A204.1 (cell line): ENCODE measurements around the gene KIF12.

Experiments
- FAIRE-seq: peaks from 2 replicates; lab custom pipeline; 2012; peaks lifted over from hg19 to GRCh38; lab: Jason Lieb, UNC

KIF12 gene

DNA sequence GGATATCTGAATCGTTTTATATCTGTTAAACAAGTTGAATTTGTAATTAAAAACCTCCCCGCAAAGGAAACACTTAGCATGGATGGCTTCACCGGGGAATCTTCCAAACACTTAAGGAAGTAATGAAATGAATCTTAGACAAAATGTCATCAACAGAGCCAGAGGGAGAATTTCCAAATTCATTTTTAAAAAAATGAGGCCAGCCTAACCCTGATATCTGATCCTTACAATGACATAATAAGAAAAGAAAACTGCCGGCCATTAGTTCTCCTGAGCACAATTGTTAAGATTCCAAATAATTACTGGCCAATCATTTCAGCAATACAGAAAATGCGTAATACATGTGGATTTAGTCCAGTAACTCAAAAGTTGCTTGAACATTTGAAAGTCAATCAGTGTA lies 6.1 kb upstream of the KIF12 start:
- no peak for FAIRE-seq

DNA sequence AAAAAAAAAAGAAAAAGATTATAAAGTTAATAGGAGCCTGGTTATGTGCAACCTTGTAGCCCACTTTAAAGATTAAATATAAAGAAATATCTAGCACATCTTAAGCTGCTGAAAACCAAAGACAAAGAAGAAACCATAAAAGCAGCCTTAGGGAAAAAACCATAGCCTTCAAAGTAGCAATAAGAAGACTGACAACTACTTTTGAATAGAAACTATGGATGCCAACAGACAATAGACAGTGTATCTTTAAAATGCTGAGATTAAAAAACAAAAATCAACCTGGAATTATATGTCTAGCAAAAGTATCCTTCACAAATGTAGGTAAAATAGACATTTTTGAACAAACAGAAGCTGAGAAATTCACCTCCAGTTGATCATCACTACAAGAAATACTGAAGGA lies 3.4 kb upstream of the KIF12 start:
- no peak for FAIRE-seq

DNA sequence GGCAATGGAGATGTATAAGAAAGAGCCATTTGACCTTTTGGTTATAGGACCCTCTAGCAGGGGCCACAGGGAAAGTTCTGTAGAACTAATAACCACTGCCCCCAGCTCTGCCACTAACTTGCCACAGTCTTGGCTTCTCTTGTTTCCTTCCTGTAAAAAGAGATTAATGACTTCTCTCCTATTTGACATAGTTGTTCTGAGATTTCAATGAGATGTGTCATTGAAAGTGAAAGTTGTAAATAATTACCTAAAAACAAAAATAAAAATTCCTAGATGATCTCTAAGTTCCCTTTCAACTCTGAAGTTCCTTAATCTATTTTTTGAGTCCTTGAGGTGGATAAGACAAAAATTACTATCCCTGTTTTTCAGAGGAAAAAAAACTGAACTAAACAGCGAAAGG lies 1.4 kb upstream of the KIF12 start:
- no peak for FAIRE-seq

DNA sequence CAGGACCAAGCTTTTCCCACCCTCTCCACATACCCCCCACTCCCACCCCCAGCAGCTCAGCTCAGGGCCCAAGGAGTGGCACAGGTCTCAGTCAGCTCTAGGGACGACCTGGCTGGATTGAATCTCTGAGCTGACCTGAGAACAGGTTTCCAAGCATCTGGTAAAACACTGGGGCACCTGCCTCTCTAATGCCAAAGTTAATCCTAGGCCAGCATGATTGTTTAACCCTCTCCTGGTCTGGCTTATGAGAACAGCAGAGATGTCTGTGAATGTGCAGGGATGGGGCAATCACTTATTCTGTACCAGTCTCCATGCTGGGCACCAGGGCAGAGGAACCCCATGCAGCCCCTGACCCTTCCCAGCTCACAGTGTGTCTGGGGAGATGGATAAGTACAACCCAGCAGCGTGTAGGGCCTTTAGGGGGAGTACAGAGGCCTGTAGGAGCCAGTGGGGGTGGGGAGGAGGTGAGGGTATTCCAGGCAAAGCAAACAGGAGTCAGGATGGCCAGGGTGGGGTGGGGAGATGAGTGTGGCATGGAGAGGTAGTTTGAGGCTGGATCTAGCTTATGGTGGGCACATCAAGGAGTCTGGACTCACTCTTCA lies 678 bp upstream of the KIF12 start:
- FAIRE-seq = no peak

DNA sequence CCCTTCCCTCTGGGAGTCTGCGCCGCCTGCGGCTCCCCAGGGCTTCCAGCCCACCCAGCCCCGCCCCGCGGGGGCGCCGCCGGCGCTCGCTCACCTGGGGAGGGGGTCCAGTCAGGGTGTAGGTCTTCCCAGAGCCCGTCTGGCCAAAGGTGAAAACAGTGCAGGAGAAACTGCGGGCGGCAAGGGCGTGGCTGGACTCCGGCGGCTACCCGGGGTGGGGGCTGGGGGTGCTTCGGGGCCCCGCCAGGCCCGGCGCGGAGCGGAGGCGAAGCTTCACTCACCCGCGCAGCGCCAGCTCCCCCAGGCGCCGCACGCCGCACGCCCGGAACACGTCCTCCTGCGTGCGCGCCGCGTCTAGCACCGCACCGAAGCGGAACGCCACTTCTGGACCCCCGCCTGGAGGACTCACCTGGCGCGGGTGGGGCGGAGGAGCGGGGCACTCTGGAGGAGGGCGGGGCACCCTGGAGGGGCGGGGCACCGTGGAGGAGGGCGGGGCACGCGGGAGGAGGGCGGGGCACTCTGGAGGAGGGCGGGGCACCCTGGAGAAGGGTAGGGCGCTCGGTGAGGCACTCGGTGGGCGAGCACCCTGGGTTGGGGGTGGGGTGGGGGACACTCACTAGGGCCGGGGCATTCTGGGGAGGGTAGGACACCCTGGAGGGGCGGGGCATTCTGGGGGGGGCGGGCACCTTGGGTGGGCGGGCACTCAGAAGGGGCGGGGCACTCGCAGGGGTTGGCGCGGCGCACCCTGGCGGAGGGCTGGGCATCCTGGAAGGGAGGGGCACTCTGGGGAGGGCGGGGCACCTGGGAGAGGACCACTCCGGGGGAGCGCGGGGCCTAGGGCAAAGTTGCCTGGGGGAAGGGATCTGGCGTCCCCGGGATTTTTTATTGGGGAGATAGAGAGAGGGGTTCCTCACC lies 814 bp downstream of the KIF12 start:
- no peak for FAIRE-seq

DNA sequence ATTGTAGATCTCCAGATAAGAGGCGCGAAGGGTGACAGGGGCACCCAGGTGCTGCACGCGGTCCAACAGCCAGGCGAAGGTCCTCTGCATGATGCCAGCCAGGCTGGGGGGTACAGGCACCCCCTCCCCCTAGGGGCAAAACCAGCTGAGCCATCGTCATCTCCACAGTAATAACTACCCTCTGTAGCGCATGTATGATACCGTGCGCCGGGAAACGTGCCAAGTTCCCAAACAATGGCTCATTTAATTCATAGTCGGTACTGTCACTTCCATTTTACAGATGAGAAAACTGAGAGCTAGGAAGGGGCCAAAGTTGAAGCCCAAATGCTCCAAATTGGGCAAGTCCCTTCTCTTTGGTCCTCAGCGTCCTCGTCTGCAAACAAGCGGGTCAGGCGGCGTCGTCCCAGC lies 1.5 kb downstream of the KIF12 start:
- no peak for FAIRE-seq

DNA sequence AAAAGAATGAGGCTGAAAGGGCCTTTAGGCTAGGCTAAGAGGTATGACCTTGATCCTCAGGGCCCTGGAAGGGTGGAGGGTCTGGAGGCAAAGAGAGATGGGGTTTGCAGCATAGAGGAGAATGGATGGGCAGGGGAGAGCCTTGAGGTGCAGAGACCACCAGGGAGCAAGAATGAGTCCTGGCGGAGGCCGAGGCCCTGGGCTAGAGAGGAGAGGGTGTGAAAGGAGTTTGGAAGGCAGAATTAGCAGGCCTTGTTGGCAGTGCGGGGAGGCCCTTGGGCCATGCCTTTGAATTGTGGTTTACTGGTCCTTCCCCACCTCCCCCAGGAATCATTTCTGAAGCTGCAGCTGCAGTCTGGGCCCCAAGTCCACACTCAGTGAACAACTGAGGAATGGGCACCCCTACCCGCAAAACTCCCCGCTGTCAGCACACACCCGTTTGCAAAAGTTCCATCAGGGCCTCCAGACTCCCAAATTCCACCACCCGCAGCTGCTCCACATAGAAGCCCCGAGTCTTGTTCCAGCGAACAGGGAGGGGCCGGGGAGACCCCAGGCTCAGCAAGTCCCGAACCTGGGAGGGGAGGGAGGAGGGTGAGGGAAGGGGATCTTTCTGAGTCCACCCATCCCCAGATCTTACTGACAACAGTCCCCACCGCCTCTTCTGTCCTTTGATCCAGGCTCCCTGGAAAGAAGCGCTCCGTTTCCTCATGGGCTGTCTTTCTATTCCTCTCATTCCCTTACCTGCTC lies 2.1 kb downstream of the KIF12 start:
- FAIRE-seq = no peak

DNA sequence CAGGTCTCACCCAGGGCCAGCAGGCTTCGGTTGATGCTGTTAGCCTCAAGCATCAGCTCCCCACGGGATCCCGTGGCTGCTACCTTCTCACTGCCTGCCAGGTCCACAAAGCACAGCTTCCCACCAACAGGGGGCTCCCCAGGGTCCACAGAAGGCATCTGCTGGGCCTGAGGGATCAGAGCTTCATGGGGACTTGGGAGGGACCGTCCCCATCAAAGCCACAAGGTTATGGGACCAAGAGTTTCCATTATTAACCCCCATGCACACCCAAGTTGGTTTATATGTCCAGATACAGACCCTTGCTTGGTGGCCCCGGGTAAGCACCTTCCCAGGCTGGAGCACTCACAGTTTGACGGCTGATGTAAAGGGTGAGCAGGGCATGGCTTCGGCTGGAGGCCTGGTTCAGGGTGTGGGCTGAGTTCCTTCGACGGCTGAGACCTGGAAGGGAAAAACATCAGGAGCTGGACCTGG lies 3.0 kb downstream of the KIF12 start:
- no peak for FAIRE-seq

DNA sequence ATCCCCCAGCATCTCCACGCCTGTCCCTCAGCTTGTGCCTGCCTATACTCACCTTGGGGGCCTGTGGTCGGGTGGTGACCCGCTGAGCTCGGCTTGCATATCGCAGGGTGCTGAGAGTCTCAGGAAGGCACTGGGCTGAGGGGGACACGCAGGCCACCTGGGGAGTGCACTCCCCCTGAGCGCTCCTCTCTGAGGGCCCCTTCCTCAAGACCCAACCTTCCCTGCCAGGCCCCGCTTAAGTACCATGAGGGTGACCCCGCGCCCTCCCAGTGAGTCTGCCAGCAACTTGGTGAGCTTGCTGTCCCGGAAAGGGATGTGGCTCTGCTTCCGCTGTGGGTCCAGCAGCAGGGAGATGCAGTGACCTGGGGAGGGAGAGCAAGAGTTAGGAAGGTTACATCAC lies 4.1 kb downstream of the KIF12 start:
- FAIRE-seq = no peak

DNA sequence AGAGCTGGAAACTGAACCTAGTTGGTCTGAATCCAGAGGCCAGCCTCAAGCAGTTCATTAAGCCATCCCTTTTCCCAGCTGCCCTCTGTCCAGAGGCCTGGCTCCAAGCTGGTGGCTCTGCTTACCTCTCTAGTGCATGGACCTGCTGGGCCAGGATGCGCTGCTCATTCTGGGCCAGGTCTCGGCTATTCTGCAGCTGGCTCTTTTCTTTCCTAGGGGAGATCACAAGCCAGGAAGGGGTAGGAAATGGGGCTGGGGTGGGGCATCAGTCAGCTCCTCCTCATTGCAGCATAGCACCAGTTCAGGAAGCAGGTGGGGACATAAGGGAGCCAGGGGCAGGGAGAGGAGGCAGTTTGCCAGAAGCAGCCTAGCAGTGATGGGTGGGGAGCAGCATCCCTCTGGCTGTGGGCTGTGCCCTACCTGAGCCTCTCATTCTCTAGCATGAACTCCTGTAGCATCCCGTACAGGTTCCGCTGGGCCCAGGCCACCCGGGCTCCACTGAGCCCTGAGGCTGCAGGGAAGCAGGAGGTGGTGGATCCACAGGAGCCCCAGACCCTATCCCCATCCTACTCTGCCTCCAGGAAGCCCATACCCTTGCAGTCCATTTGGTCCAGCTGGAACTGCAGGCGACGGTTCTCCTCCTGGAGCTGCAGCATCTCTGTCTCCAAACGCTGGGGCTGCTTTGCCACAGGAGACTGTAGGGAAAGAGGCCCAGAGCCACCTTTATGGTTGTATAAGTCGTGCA lies 5.2 kb downstream of the KIF12 start:
- no peak for FAIRE-seq

DNA sequence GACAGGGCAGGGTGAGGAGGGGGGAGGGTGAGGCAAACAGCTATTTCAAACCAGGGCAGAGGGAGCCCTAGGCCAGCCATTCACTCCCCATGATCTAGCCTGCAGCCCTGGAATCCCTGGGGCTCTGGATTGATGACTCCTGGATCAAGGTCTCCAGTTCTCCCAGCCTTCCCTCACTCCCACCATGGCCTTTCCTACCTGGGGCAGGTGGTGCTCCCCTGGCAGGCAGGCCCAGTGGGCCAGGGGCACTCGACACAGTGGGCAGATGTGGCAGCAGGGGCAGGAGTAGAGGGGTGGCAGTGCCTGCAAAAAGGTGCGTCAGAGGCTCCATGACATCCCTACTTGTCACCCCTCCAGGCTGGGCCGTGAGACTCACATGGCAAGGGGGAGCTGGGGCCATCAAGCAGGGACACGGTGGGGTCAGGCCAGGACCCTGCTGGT lies 6.0 kb downstream of the KIF12 start:
- FAIRE-seq = no peak

DNA sequence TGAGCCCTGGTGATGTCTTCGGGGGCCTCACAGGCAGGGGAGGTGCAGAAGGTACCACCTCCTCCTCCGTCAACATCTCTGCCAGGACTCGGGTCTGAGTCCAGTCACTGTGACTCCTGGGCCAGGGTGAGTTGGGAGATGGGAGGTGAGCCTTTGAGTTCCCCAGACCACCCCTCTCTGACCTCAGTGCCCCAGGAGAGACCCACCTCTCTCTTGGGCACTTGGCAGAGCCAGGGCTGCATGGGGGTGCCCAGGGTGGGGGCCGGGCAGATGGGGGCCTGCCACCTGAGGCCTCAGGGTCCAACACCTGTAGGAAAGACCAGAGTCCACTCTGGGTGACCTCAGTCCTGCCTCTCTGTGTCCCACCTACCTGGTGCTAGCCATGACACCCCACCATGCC lies 6.8 kb downstream of the KIF12 start:
- no peak for FAIRE-seq

DNA sequence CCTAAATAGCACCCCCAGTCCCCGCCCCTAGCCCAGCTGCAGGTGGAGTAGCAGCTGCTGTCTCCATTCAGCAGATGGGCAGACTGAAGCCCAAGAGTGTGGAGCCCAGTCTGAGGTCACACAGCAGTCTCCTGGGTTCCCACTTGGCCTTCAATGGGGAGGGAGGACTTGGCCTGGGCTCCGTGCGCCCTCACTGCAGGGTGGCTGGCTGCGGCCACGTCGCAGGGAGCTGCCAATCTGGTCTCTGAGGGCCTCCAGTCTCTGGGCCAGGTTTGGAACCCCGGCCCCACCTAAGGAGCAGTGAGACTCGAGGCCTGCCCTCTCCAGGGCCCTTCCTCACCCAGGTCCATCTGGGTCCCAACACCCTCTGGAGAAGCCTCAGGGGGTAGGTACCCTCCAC lies 7.4 kb downstream of the KIF12 start:
- FAIRE-seq = no peak

DNA sequence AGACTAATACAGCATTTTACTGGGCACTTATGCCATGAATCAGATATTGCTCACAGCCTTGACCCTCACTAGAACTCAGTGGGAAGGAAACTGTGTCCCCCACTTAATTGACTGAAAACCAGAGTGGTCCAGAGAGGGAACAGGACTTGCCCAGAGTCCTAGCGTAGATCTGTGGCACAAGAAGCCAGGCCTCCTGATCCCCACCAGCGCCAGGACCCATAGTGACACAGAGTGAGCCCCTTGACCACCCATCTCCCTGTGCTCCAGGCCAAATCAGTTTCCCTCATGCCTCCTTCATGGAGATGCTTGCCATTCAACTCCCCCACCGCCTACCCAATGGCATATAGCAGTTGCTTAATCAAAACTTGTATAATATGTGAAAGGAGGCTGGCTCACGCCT lies 8.3 kb downstream of the KIF12 start:
- no peak for FAIRE-seq

DNA sequence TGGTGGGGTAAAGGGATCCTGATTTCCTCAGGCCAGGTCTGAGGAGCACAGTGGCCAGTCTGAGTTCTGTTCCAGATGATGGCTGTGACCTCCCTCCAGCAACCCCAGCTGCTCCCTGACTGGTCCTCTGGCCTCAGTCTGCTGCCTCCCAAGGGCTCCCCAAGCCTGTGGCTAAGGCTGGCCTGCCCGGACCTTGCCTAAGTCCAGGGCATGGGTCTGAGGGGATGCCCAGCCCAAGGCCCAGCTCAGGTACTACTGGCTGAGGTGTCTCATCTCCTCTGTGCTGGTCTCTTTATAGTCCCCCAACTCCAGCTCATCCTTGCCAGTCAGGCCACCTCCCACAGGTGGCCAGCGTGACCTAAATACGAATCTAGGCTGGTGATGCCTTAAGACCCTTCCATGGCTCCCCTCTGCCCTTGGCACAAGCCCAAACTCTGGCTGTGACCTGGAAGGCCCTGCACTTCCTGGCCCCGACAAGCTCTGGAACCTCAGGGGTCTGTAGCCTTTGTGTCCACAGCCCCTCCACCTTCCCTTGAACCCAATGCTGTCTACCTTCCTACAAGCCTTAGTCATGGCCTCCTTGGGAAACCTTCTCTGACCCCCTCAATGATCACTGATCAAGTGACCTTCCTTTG lies 9.8 kb downstream of the KIF12 start:
- FAIRE-seq = no peak

DNA sequence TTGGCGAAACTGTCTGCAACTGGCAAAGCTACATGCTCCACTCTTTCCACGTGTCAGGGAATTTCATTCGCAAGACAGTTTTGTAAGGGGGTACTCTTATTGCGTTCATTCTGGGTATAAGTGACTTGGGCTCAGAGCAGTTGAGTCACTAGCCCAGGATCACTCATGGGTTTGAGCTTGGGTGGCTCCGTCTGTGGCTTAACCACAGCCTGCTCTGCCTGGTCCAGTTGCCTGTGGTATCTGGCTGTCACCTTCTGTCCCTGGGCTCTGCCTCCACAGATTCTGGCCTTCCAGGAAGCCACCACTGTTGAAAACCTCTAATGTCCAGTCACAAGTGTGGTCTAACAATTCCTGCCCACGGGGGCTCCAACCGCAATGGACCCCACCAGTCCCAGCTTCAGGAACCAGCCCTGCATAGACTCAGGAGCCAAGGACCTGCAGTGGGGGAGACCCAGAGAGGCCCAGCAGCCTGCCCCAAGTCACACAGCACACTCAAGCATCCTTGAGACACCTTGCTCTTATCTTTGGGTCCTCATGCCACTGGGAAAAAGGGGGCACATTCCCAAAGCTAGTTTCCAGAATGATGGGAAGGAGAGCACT lies 10.4 kb downstream of the KIF12 start:
- FAIRE-seq = no peak

DNA sequence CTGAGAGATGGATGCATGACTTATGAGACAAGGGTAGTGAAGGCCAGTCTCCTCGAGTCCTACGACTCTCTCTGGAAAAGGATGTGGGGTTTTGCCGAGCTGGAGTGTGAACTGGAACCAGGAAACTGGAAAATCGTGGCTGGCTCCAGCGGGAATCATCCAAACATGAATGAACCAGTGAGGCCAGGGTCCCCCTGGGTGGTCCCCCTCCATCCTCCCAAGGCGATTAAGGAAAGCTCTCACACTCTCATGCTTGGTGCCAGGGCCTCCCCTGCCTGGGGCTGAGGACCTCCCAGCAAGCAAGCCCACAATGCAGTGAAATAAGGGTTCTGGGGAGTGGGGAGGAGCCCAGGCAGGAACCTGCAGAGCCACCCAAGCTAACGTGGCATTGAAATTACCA lies 11.4 kb downstream of the KIF12 start:
- FAIRE-seq = no peak

DNA sequence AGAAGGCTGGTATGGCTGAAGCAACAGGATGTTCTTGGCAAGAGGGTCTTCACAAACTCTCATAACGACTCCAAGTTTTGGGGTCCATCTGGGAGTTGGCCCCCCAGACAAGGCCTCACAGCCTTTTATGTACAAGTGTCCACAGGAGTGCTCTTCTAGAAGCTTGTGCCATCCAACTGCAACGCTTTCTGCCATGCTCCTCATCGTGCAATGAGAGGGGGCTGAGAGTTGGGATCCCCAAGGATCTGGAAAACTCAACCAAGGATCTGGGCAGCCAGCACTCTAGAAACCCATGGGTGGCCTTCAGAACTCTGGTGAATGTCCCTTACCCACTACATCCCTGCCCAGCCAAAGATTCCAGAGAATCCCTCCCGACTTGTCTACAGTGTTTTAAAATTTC lies 12.5 kb downstream of the KIF12 start:
- FAIRE-seq = no peak

DNA sequence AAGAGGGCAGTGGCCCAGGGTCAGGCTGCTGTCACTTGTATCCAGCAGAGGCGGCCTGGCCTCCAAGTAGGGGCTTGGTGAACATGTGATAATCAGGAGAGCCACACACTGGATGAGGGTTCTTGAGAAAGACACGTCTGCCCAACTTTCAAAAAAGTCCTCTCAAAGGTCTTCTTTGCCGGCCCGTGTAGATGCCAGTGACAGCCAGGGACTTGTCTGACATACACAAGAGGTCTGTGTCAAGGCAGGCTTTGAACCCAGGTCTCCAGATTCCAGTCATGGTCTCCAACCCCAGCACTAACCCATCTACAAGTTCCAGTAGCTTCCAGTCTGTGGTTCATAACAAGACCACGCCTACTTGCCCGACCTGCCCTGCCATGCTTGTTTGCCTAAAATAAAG lies 13.1 kb downstream of the KIF12 start:
- no peak for FAIRE-seq

DNA sequence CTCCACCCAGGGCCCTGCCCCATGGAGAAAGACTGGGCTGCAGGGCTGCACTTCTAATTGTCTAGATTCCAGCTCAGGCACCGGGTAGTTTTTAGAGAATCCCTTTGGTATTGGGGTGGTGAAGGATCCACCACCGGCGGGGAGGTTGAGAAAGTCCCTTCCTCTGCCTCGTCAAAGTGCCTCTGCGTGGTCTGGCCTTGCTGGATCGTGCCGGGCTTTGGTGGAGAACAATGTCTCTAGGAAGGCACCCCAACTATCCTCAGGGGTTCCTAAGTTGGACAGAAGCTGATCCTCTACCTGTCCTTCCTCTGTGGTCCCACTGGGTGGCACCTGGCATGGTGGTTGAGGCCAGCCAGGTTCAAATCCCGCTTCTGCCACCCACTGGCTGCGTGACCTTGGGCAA lies 13.7 kb downstream of the KIF12 start:
- FAIRE-seq = no peak

DNA sequence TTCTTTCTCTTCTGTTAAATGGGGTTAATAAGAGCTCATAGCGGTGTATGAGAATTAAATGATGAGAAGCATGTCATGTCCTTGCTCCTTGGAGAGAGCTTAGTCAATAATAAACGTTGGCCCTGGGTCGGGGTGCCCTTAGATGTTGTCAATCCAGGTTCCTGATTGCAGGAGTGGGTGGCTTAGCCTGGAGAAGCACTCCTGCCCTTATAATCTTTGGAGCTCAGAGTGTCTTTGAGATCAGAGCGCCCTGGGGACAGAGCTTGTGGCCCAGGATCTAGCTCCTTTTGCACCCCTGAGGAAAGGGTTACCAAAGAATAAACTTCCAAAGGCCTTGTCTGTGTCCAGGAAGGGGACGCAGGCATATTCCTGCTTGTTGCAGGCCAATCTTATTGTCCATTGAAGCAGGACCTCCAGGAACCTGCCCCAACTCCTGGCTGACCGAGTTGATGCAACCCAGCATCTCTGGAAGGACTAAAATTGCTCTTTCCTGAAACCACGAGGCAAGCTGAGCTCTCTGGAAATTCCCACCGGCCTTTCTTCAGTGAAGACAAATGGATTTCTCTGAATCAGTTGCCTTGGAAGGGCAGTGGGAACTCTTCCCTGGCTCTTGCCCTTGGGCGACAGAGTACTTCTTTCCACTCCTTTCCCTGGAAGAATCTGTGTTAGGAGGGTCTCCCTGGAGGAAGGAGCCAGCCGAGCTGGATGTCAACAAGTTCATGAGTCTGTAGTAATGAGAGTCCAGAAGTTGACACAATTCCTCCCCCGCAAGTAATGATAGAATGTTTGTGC lies 14.6 kb downstream of the KIF12 start:
- FAIRE-seq = no peak
